ENCODE data around the gene FBXO42.

DNA sequence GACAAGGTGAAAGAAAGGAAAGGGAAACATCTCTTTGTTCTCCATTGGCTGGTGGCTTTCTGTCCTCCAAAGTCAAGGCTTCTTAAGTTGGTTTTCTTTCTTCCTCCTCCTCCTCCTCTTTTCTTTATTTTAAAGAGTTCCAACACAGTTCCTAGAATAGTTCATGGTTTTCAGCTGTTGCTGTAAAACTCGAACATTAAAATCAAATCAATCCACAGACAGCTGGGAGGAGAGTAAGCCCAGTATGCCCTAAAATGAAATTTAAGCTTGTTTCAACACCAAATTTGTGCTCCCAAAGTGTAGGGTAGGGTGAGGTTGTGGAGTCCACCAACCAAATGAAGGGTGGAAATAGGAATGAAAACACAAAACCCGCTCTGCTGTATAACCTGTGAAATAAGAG, 104.8 kb downstream of the FBXO42 start:
- TF ChIP-seq POLR2A (IDR thresholded peaks at IDR 0.05) (no peak), POLR2AphosphoS5 (IDR thresholded peaks at IDR 0.05) (no peak)
- TF ChIP-seq, protein P1, sequence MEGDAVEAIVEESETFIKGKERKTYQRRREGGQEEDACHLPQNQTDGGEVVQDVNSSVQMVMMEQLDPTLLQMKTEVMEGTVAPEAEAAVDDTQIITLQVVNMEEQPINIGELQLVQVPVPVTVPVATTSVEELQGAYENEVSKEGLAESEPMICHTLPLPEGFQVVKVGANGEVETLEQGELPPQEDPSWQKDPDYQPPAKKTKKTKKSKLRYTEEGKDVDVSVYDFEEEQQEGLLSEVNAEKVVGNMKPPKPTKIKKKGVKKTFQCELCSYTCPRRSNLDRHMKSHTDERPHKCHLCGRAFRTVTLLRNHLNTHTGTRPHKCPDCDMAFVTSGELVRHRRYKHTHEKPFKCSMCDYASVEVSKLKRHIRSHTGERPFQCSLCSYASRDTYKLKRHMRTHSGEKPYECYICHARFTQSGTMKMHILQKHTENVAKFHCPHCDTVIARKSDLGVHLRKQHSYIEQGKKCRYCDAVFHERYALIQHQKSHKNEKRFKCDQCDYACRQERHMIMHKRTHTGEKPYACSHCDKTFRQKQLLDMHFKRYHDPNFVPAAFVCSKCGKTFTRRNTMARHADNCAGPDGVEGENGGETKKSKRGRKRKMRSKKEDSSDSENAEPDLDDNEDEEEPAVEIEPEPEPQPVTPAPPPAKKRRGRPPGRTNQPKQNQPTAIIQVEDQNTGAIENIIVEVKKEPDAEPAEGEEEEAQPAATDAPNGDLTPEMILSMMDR (IDR thresholded peaks at IDR 0.05 in 8 of 11, conservative IDR thresholded peaks at IDR 0.05 in 3 of 11): no peak

Measured in spleen (tissue), 7 donors.